GM12874 (cell line): Measurements from ENCODE around the gene VAPB.

Source experiments
- CTCF ChIP-seq: IDR thresholded peaks from 2 replicates; pipeline ENCODE4 v1.5.1; 2011; ENCODE audit warnings: low read depth, mild to moderate bottlenecking, control low read depth, low read length, moderate library complexity; ENCODE audit not compliant: insufficient read depth

VAPB gene

GRCh38 chr20:58479726-58480440, 90.9 kb downstream of the VAPB start:
- TF ChIP-seq CTCF: no peak

- no peak for TF ChIP-seq CTCF
These were observed 91.7 kb downstream of the VAPB start for GRCh38 chr20:58480551-58481336.

GRCh38 chr20:58481481-58482021, 92.5 kb downstream of the VAPB start:
- peak; percentile 26; the same call in 1 of the 2 replicates for TF ChIP-seq CTCF

- no peak for TF ChIP-seq CTCF
These were observed 93.4 kb downstream of the VAPB start for GRCh38 chr20:58482416-58482815.

GRCh38 chr20:58483051-58483450, 94.0 kb downstream of the VAPB start:
- no peak for TF ChIP-seq CTCF

- no peak for TF ChIP-seq CTCF
These were observed 94.4 kb downstream of the VAPB start for GRCh38 chr20:58483470-58483869.

GRCh38 chr20:58485393-58485792, 96.4 kb downstream of the VAPB start:
- no peak for TF ChIP-seq CTCF
